Amniotic stem cell (primary cell): ENCODE results near the gene GRID2.

Experiments used
- DNase-seq: peaks from one replicate; lab custom pipeline; 2025; lab: John Stamatoyannopoulos, UW

Gene GRID2

GRCh38 chr4:92524131-92524530 is 220.4 kb downstream of the GRID2 start:
- no peak for DNase-seq

GRCh38 chr4:92528541-92528940 is 224.8 kb downstream of the GRID2 start:
- no peak for DNase-seq

GRCh38 chr4:92529510-92529909 is 225.7 kb downstream of the GRID2 start:
- DNase-seq: no peak

- no peak for DNase-seq
These were observed 231.8 kb downstream of the GRID2 start for GRCh38 chr4:92535599-92535998.

- no peak for DNase-seq
These were observed 247.8 kb downstream of the GRID2 start for GRCh38 chr4:92551616-92552015.

- DNase-seq: no peak
These were observed 262.5 kb downstream of the GRID2 start for GRCh38 chr4:92566269-92566668.

GRCh38 chr4:92580816-92581215 is 277.1 kb downstream of the GRID2 start:
- no peak for DNase-seq

- no peak for DNase-seq
These were observed 295.3 kb downstream of the GRID2 start for GRCh38 chr4:92599044-92599443.

GRCh38 chr4:92600638-92601037 is 296.9 kb downstream of the GRID2 start:
- no peak for DNase-seq

- no peak for DNase-seq
These were observed 302.5 kb downstream of the GRID2 start for GRCh38 chr4:92606227-92606626.

GRCh38 chr4:92615049-92615448 is 311.3 kb downstream of the GRID2 start:
- no peak for DNase-seq

GRCh38 chr4:92618968-92619367 is 315.2 kb downstream of the GRID2 start:
- DNase-seq: no peak

- no peak for DNase-seq
These were observed 325.5 kb downstream of the GRID2 start for GRCh38 chr4:92629302-92629701.

- no peak for DNase-seq
These were observed 331.1 kb downstream of the GRID2 start for GRCh38 chr4:92634882-92635281.

GRCh38 chr4:92636038-92636806 is 332.5 kb downstream of the GRID2 start:
- no peak for DNase-seq

- no peak for DNase-seq
These were observed 337.6 kb downstream of the GRID2 start for GRCh38 chr4:92641409-92641808.

- DNase-seq: no peak
These were observed 343.1 kb downstream of the GRID2 start for GRCh38 chr4:92646826-92647225.

- no peak for DNase-seq
These were observed 347.8 kb downstream of the GRID2 start for GRCh38 chr4:92651536-92651935.

GRCh38 chr4:92654084-92654483 is 350.3 kb downstream of the GRID2 start:
- no peak for DNase-seq

- no peak for DNase-seq
These were observed 353.9 kb downstream of the GRID2 start for GRCh38 chr4:92657695-92658094.

- no peak for DNase-seq
These were observed 354.6 kb downstream of the GRID2 start for GRCh38 chr4:92658318-92658717.

- no peak for DNase-seq
These were observed 374.0 kb downstream of the GRID2 start for GRCh38 chr4:92677805-92678204.

GRCh38 chr4:92678292-92678691 is 374.5 kb downstream of the GRID2 start:
- DNase-seq: no peak

GRCh38 chr4:92679149-92679548 is 375.4 kb downstream of the GRID2 start:
- DNase-seq: no peak
